ENCODE data around the gene EHMT1. TPM values are rescaled to one million over a fixed set of nuclear protein-coding genes. Genes with fewer than 3 reads are reported as not detected.

EHMT1 gene
- total RNA-seq, 1 donor from 2014 or later: 45.3 TPM

- H3K36me3 ChIP-seq (ENCODE audit: control insufficient read depth, insufficient read depth, low read length): peaks cover 20% of the 10 kb centered on the region
- no peak for DNase-seq (ENCODE audit: low read depth)
- no peak for FAIRE-seq
These were observed 131.8 kb downstream of the EHMT1 start for GRCh38 chr9:137750566-137750965.

GRCh38 chr9:137751616-137752015 lies 132.8 kb downstream of the EHMT1 start:
- FAIRE-seq: no peak
- H3K36me3 ChIP-seq (ENCODE audit: control insufficient read depth, insufficient read depth, low read length): peaks cover 17% of the 10 kb centered on the region
- H3K27me3 ChIP-seq (ENCODE audit: control insufficient read depth, insufficient read depth, low read length): no peaks in the 10 kb centered on the region
- H3K4me3 ChIP-seq (ENCODE audit: low read depth, low read length): no peak overlapping the region
- DNase-seq (ENCODE audit: low read depth): no peak
- no peak for TF ChIP-seq CTCF (IDR thresholded peaks at IDR 0.05; ENCODE audit: insufficient read depth, low read length, severe bottlenecking)

More at GRCh38 chr9:137750566-137750965, 131.8 kb downstream of the EHMT1 start:
- no peaks in the 10 kb centered on the region for H3K27me3 ChIP-seq (ENCODE audit: control insufficient read depth, insufficient read depth, low read length)
- H3K4me3 ChIP-seq (ENCODE audit: low read depth, low read length): no peak overlapping the region
- no peak for TF ChIP-seq CTCF (IDR thresholded peaks at IDR 0.05; ENCODE audit: insufficient read depth, low read length, severe bottlenecking)

- Histone ChIP-seq H3K36me3 (ENCODE audit: control insufficient read depth, insufficient read depth, low read length) (peaks cover 16% of the 10 kb centered on the region), H3K4me3 (ENCODE audit: low read depth, low read length) (no peak overlapping the region), H3K27me3 (ENCODE audit: control insufficient read depth, insufficient read depth, low read length) (no peaks in the 10 kb centered on the region)
- TF ChIP-seq CTCF (IDR thresholded peaks at IDR 0.05; ENCODE audit: insufficient read depth, low read length, severe bottlenecking): no peak
- DNase-seq (ENCODE audit: low read depth) (no peak), FAIRE-seq (no peak)
These were observed 133.6 kb downstream of the EHMT1 start for GRCh38 chr9:137752426-137752825.

GRCh38 chr9:137753192-137753765 lies 134.5 kb downstream of the EHMT1 start:
- Histone ChIP-seq H3K36me3 (ENCODE audit: control insufficient read depth, insufficient read depth, low read length) (peaks cover 20% of the 10 kb centered on the region), H3K4me3 (ENCODE audit: low read depth, low read length) (no peak overlapping the region), H3K27me3 (ENCODE audit: control insufficient read depth, insufficient read depth, low read length) (no peaks in the 10 kb centered on the region)
- TF ChIP-seq CTCF (IDR thresholded peaks at IDR 0.05; ENCODE audit: insufficient read depth, low read length, severe bottlenecking): no peak
- FAIRE-seq: no peak
- DNase-seq (ENCODE audit: low read depth): no peak

GRCh38 chr9:137755261-137755927 lies 136.6 kb downstream of the EHMT1 start:
- TF ChIP-seq CTCF (IDR thresholded peaks at IDR 0.05; ENCODE audit: insufficient read depth, low read length, severe bottlenecking): no peak
- no peak for DNase-seq (ENCODE audit: low read depth)
- Histone ChIP-seq H3K27me3 (ENCODE audit: control insufficient read depth, insufficient read depth, low read length) (no peaks in the 10 kb centered on the region), H3K4me3 (ENCODE audit: low read depth, low read length) (no peak overlapping the region), H3K36me3 (ENCODE audit: control insufficient read depth, insufficient read depth, low read length) (peaks cover 30% of the 10 kb centered on the region)
- FAIRE-seq: no peak

Measured in bronchial epithelial cell (primary cell).